Kidney (tissue), 14 donors: Measurements from ENCODE around the gene HSFX2. TPM values are rescaled to one million over a fixed set of nuclear protein-coding genes. Genes with fewer than 3 reads are reported as not detected.
"Not testable (repeated sequence)": the region's sequence is repeated elsewhere in the genome, so short reads cannot be mapped to it uniquely, and the experiment has no call there.

ENCODE experiments used
- DNase-seq, 5 donors: peaks; one replicate each; pipeline ENCODE4 v3.0.0-alpha.2; 2013 to 2020
- FAIRE-seq: peaks from 2 replicates; lab custom pipeline; 2012; peaks lifted over from hg19 to GRCh38; lab: Jason Lieb, UNC
- H3K27ac ChIP-seq, 2 donors: one replicate each; pipeline ENCODE4 v1.7.0; 2013; ENCODE audit warnings: low read depth in 2 of 2, low read length in 2 of 2, inconsistent platforms in 1 of 2
- H3K27me3 ChIP-seq: one replicate; pipeline ENCODE4 v1.7.1; 2013; ENCODE audit warnings: low read length, inconsistent platforms; ENCODE audit not compliant: control insufficient read depth, insufficient read depth
- H3K36me3 ChIP-seq, 3 donors: one replicate each; pipeline versions ENCODE4 v1.7.0 to v1.7.1; 2013; ENCODE audit warnings: low read length in 3 of 3, control low read depth in 1 of 3, inconsistent platforms in 1 of 3; ENCODE audit not compliant: insufficient read depth in 3 of 3, control insufficient read depth in 2 of 3
- H3K4me1 ChIP-seq, 3 donors: one replicate each; pipeline versions ENCODE4 v1.7.0 to v1.7.1; 2013; ENCODE audit warnings: low read length in 3 of 3, inconsistent platforms in 1 of 3, low read depth in 1 of 3; ENCODE audit not compliant: control insufficient read depth in 2 of 3, insufficient read depth in 2 of 3
- H3K4me3 ChIP-seq, 3 donors: one replicate each; pipeline versions ENCODE4 v1.7.0 to v1.8.1; 2013; ENCODE audit warnings: low read length in 3 of 3, control low read depth in 1 of 3, inconsistent platforms in 1 of 3
- H3K9ac ChIP-seq, 3 donors: one replicate each; pipeline versions ENCODE4 v1.7.0 to v1.7.1; 2013; ENCODE audit warnings: low read length in 3 of 3, control low read depth in 1 of 3, inconsistent platforms in 1 of 3
- H3K9me3 ChIP-seq, 3 donors: one replicate each; pipeline versions ENCODE4 v1.7.0 to v1.7.1; 2013; ENCODE audit warnings: low read length in 3 of 3, control low read depth in 1 of 3, inconsistent platforms in 1 of 3; ENCODE audit not compliant: control insufficient read depth in 2 of 3, insufficient read depth in 1 of 3
- intact Hi-C: fragments of 100-400 bp; cut with DNase I; formaldehyde crosslinking; loops from one replicate; pipeline ENCODE4 v1.11.1; 2022
- polyA plus RNA-seq: library from polyadenylated mRNA; stranded (reverse); fragments of 350-450 nt; fragmentation: Illumina TruSeq; extraction: RNeasy Lipid Tissue Mini Kit (QIAGEN cat#74804); gene quantifications from one replicate; pipeline ENCODE4 v1.2.3, GENCODE V29; 2014; ENCODE audit warnings: low read depth, low replicate concordance; ENCODE audit not compliant: insufficient read depth
- total RNA-seq: library from RNA; stranded (reverse); fragmentation: NEBNext Ultra II Directional; extraction: Animal tissue kit (Norgen Biotek cat#: 25700); gene quantifications from one replicate; pipeline ENCODE4 v1.2.1, GENCODE V29; 2021
- TF ChIP-seq, protein P1 (sequence below): IDR thresholded peaks from 3 replicates; pipeline ENCODE4 v1.5.1; 2012; ENCODE audit warnings: mild to moderate bottlenecking, moderate library complexity, borderline replicate concordance; ENCODE audit not compliant: insufficient read depth; ENCODE audit errors: extremely low read depth
- donor health status: control.
- donor health status: control.
- donor health status: control.
- donor health status: control.
- donor health status: control.
- donor health status: DM: yes; HTN: yes; CAD: no.
- donor health status: Normal renal cell carcinoma (clear cell type).

HSFX2 gene
- total and polyA plus RNA-seq, 2 donors from 2014 or later, result 0.79 to 0.97 TPM

DNA sequence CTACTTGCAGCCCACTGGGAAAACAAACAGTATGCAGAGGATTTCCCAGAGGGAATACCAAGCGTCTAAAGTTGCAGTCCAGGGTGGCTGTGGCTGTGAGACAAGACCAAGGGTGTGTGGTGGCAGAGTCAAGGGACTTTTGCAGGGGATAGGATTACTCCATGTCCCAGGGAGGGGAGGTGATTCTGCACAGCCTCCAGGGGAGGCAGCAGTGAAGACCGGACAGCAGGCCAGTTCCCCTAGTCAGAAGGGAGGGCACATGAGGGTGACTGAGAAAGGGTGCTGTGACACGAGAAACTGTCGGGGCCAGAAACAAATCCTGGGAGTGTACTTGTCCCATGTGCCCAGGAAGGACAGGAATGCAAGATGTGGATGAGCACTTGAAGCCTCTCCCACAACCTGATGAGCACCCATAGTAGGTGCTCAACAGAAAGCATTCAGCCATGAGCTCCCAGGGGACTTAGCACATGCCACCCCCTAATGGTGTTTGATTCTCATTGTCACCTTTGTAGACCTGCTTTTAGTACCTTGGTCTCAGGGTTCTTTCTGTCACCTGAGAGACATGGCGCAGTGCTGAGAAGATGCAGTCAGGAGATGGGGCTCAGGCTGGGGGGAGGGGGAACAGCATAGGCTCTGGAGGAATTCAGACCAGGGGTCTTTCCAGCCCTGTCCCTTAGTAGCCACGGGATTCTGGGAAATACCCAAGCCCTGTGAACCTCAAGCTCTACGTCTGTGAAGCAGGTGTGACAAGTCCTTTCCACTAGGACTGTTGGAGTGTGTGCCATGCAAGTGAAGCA lies 27.3 kb downstream of the HSFX2 start:
- Histone ChIP-seq H3K27me3 (no peaks in the 10 kb centered on the region), H3K9me3 (no peaks in the 10 kb centered on the region), H3K9ac (no peak overlapping the region), H3K36me3 (no peaks in the 10 kb centered on the region), H3K27ac (no peak overlapping the region), H3K4me1 (no peaks in the 10 kb centered on the region), H3K4me3 (no peak overlapping the region)
- DNase-seq (no peak), FAIRE-seq (no peak)
- TF ChIP-seq, protein P1, sequence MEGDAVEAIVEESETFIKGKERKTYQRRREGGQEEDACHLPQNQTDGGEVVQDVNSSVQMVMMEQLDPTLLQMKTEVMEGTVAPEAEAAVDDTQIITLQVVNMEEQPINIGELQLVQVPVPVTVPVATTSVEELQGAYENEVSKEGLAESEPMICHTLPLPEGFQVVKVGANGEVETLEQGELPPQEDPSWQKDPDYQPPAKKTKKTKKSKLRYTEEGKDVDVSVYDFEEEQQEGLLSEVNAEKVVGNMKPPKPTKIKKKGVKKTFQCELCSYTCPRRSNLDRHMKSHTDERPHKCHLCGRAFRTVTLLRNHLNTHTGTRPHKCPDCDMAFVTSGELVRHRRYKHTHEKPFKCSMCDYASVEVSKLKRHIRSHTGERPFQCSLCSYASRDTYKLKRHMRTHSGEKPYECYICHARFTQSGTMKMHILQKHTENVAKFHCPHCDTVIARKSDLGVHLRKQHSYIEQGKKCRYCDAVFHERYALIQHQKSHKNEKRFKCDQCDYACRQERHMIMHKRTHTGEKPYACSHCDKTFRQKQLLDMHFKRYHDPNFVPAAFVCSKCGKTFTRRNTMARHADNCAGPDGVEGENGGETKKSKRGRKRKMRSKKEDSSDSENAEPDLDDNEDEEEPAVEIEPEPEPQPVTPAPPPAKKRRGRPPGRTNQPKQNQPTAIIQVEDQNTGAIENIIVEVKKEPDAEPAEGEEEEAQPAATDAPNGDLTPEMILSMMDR, result no peak
- intact Hi-C loops, result no loop called here

DNA sequence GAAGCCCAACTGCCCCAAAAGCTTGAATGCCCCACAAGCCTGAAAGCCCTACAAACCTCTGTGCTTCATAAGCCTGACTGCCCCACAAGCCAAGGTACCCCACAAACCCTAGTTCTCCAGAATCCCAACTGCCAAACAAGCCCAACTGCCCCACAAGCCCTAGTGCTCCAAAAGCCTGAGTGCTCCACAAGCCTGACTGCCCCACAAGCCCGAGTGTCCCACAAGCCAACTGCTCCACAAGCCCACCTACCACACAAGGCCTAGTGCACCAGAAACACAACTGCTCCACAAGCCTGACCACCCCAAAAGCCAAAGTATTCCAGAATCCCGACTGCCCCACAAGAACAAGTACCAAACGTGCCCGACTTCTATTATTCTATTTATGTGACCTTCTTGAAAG lies 31.8 kb downstream of the HSFX2 start:
- Histone ChIP-seq H3K36me3 (no peaks in the 10 kb centered on the region), H3K4me1 (no peaks in the 10 kb centered on the region), H3K27me3 (no peaks in the 10 kb centered on the region), H3K27ac (no peak overlapping the region), H3K9me3 (no peaks in the 10 kb centered on the region), H3K4me3 (no peak overlapping the region), H3K9ac (no peak overlapping the region)
- DNase-seq (no peak), FAIRE-seq (no peak)
- TF ChIP-seq, protein P1, result no peak
- intact Hi-C loops, result no loop called here

DNA sequence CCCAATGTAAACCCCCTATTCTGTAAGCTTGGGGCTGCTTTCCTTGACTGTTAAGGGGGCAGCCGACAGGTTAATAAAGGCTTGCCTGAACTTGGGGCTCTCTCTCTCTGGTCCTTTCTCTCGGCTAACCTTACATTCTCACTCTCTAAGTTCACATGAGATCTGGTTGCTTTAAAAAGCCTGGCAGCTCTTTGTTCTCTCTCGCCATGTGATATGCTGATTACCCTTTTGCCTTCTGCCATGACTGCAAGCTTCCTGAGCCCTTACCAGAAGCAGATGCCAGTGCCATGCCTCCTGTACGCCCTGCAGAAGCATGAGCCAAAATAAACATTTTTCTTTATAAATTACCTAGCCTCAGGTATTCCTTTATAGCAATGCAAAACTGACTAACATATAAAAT lies 39.9 kb downstream of the HSFX2 start:
- H3K4me1 ChIP-seq, DNase-seq, H3K9ac ChIP-seq, H3K36me3 ChIP-seq, H3K9me3 ChIP-seq, H3K27ac ChIP-seq, H3K27me3 ChIP-seq, H3K4me3 ChIP-seq, FAIRE-seq, intact Hi-C loops: not testable (repeated sequence)

DNA sequence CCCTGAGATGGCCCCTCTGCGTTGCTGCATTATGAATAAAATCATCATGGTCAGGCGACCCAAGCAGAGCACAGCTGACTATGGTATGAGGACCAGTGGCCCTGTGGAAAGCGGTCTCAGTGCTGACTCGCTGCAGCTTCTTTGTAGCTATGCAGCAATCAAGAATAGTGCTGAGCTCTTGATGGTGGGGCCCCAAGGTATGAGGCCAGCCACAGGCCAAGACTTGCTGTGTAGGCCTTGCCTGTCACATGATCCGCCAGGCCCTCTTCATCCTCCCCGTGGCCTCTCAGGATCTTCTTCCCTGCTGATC lies 43.2 kb downstream of the HSFX2 start:
- FAIRE-seq, H3K4me1 ChIP-seq, H3K9me3 ChIP-seq, H3K27me3 ChIP-seq, DNase-seq, H3K4me3 ChIP-seq, H3K9ac ChIP-seq, intact Hi-C loops, H3K27ac ChIP-seq, H3K36me3 ChIP-seq: not testable (repeated sequence)

DNA sequence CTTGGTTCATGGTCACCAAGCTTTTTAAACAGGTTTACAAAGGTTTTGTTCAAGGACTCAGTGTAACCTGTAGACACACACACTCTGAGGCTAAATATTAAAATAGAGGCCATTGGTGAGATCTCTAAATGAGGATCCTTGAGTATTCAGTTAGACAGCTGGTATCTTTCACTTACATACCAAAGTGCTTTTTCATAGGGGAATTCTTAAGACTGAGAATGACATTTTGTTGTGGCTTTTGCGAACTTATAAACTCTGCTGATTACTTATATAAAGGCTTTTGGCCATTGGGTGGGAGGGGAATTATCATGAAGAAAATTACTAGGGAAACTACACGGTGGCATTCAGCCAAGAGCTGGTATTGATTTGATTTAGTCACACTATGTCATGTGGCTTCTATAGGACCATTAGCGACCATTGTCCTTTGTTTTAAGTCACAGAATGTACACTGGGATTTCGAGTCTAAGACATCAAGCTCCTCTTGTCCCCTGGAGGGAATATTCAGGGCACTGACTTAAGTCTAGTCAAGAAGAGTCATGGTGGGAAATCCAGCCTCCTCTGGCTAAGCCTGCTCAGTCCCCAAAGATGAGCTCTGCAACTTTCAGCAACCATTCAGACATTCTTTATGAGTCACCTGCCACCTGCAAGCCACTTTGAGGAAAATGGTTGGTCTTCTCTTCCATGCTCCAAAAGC lies 43.7 kb downstream of the HSFX2 start:
- DNase-seq, H3K36me3 ChIP-seq, H3K9ac ChIP-seq, H3K27me3 ChIP-seq, intact Hi-C loops, FAIRE-seq, H3K9me3 ChIP-seq, H3K27ac ChIP-seq, H3K4me1 ChIP-seq, H3K4me3 ChIP-seq: not testable (repeated sequence)

DNA sequence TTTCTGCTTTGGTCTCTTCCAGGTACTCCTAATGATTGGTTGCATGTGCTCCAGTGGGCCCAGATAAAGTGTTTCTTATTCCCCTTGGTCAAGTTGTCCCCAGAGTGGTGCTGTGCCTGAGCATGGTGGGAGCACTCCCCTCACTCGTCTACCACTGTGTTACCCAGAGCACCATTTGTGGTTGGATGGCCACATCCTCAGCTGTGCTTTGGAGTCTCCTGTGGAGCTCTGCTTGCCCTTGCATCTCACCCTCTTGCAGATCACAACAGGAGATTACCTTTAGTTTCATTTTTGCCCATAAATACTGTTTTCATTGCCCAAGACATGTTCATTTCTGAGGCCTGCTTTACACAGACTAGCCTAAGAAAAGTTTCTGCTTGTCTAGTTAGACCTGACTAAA lies 44.7 kb downstream of the HSFX2 start:
- H3K9ac ChIP-seq, DNase-seq, H3K4me3 ChIP-seq, FAIRE-seq, intact Hi-C loops, H3K4me1 ChIP-seq, H3K36me3 ChIP-seq, H3K27ac ChIP-seq, H3K27me3 ChIP-seq, H3K9me3 ChIP-seq: not testable (repeated sequence)

DNA sequence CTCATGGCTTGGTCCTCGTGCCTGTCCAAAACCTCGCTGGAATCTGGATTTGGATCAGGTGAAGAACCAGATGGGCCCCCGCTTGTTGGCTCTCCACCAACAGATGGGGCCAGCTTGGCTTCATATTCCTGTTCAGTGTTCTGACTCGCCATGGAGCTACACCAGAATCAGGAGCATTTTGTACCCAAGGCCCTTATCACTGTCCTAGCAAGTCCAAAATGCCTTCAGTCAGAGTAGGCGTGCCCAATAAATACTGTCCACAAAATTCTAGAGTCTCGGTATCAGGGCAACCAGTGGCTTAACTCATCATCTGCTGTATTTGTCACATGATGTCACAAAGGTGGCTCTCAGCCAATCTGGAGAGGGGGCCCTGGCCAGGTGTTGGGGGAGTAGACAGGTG lies 45.4 kb downstream of the HSFX2 start, which contains the start of gene HSFX3:
Gene HSFX3 (minus strand): TSS at position 224 of the 400 bp plus-strand sequence. CDS start 72 bp downstream, at position 152.
- H3K27ac ChIP-seq, H3K27me3 ChIP-seq, intact Hi-C loops, FAIRE-seq, H3K9me3 ChIP-seq, H3K36me3 ChIP-seq, H3K4me3 ChIP-seq, DNase-seq, H3K4me1 ChIP-seq, H3K9ac ChIP-seq: not testable (repeated sequence)
